SK-N-SH (cell line): ENCODE measurements around the gene NSUN2. TPM values are rescaled to one million over a fixed set of nuclear protein-coding genes. Genes with fewer than 3 reads are reported as not detected.

Experiments
- CTCF ChIA-PET: fragments of 300-600, 350-600 bp; formaldehyde crosslinking; extraction: SDS; loops from one replicate; lab custom pipeline; 2021; lab: Yijun Ruan, JAX
- POLR2A ChIA-PET: fragments of 350-600 bp; sonication (Branson Sonifier 250); formaldehyde crosslinking; extraction: SDS; loops from one replicate; lab custom pipeline; 2020; ENCODE audit warnings: antibody characterized with exemption, inconsistent platforms; lab: Yijun Ruan, JAX
- DNase-seq: peaks from one replicate; pipeline ENCODE4 v3.0.0; 2012
- H2AFZ ChIP-seq: fragments of 200-600 bp; sonication (generic); 2 replicates; pipeline ENCODE4 v1.8.1; 2016; ENCODE audit warnings: antibody characterized with exemption, mild to moderate bottlenecking, low read depth
- H3F3A ChIP-seq: fragments of 200-600 bp; sonication (generic); replicated peaks from 2 replicates; pipeline ENCODE3; 2016; ENCODE audit warnings: antibody characterized with exemption, mild to moderate bottlenecking; ENCODE audit not compliant: insufficient read depth
- H3K27ac ChIP-seq, 2 experiments: fragments of 200-500 bp in 1 of 2; fragments of 200-600 bp in 1 of 2; sonication (Bioruptor generic) in 1 of 2; sonication (generic), shearing (Covaris generic) in 1 of 2; 2 replicates each; pipeline versions ENCODE4 v1.5.1 to v1.6.1; 2014 to 2016; ENCODE audit warnings: low read depth in 2 of 2, inconsistent platforms in 1 of 2, low read length in 1 of 2, mild to moderate bottlenecking in 1 of 2, mixed read lengths in 1 of 2
- H3K27me3 ChIP-seq: fragments of 200-600 bp; sonication (generic), shearing (Covaris generic); 2 replicates; pipeline ENCODE4 v1.6.1; 2016; ENCODE audit warnings: mixed run types; ENCODE audit not compliant: insufficient read depth
- H3K36me3 ChIP-seq, 2 experiments: fragments of 200-500 bp in 1 of 2; fragments of 200-600 bp in 1 of 2; sonication (Bioruptor generic) in 1 of 2; sonication (generic) in 1 of 2; replicated peaks in 1 of 2; 2 replicates each; pipeline versions ENCODE3 to v1.5.1; 2014 to 2016; ENCODE audit warnings: low read length in 1 of 2, mild to moderate bottlenecking in 1 of 2; ENCODE audit not compliant: insufficient read depth in 2 of 2, control insufficient read depth in 1 of 2
- H3K4me1 ChIP-seq, 2 experiments: fragments of 200-500 bp in 1 of 2; fragments of 200-600 bp in 1 of 2; sonication (Bioruptor generic) in 1 of 2; sonication (generic), shearing (Covaris generic) in 1 of 2; 2 replicates each; pipeline versions ENCODE4 v1.5.1 to v1.6.1; 2014 to 2016; ENCODE audit warnings: low read depth in 1 of 2, low read length in 1 of 2, mixed run types in 1 of 2; ENCODE audit not compliant: insufficient read depth in 2 of 2, control insufficient read depth in 1 of 2
- H3K4me2 ChIP-seq: fragments of 200-600 bp; sonication (generic), shearing (Covaris generic); 2 replicates; pipeline ENCODE4 v1.6.1; 2017; ENCODE audit warnings: mixed run types
- H3K4me3 ChIP-seq, 2 experiments: fragments of 200-500 bp in 1 of 2; fragments of 200-600 bp in 1 of 2; sonication (Bioruptor generic) in 1 of 2; sonication (generic), shearing (Covaris generic) in 1 of 2; 2 replicates each; pipeline versions ENCODE4 v1.5.1 to v1.8.1; 2014 to 2016; ENCODE audit warnings: low read depth in 2 of 2, inconsistent platforms in 1 of 2, low read length in 1 of 2, mild to moderate bottlenecking in 1 of 2, mixed read lengths in 1 of 2, moderate library complexity in 1 of 2
- H3K79me2 ChIP-seq: fragments of 200-600 bp; sonication (generic); 2 replicates; pipeline ENCODE4 v1.8.1; 2017; ENCODE audit warnings: mild to moderate bottlenecking; ENCODE audit not compliant: insufficient read depth
- H3K9ac ChIP-seq: fragments of 200-600 bp; sonication (generic); 2 replicates; pipeline ENCODE4 v1.6.1; 2017; ENCODE audit warnings: mixed run types
- H3K9me2 ChIP-seq: fragments of 200-600 bp; sonication (generic); 2 replicates; pipeline ENCODE4 v1.6.1; 2017; ENCODE audit warnings: mixed run types
- H3K9me3 ChIP-seq: fragments of 200-600 bp; sonication (generic); 2 replicates; pipeline ENCODE4 v1.6.1; 2017; ENCODE audit warnings: mixed run types, mild to moderate bottlenecking, moderate library complexity
- H4K20me1 ChIP-seq: fragments of 200-600 bp; sonication (generic); 2 replicates; pipeline ENCODE4 v1.6.1; 2017; ENCODE audit warnings: mild to moderate bottlenecking, mixed run types; ENCODE audit not compliant: insufficient read depth
- EZH2phosphoT487 ChIP-seq: fragments of 200-600 bp; sonication (generic); IDR thresholded peaks from 2 replicates; pipeline ENCODE4 v1.6.1; 2017; ENCODE audit warnings: low read depth, mixed run types, mild to moderate bottlenecking, antibody characterized with exemption, moderate library complexity, borderline replicate concordance
- FOXJ3 ChIP-seq: sonication (generic); formaldehyde crosslinking; IDR thresholded peaks from 2 replicates; pipeline ENCODE4 v1.5.1; 2020; ENCODE audit warnings: mild to moderate bottlenecking, missing genetic modification reagents
- GATA2 ChIP-seq: sonication (generic); formaldehyde crosslinking; IDR thresholded peaks from 2 replicates; pipeline ENCODE4 v1.5.0; 2020; ENCODE audit warnings: mild to moderate bottlenecking, missing genetic modification reagents
- MEF2A ChIP-seq: IDR thresholded peaks from 2 replicates; pipeline ENCODE4 v1.4.0; 2012; ENCODE audit warnings: low read depth, borderline replicate concordance
- MXI1 ChIP-seq: IDR thresholded peaks from 2 replicates; pipeline ENCODE4 v1.6.1; 2012; ENCODE audit warnings: mild to moderate bottlenecking, low read depth, low read length, improper control_type of control experiment
- PBX3 ChIP-seq: IDR thresholded peaks from 2 replicates; pipeline ENCODE4; 2012
- POLR2AphosphoS5 ChIP-seq: IDR thresholded peaks from 2 replicates; pipeline ENCODE4 v1.6.1; 2012; ENCODE audit warnings: low read depth, low read length
- RXRA ChIP-seq: IDR thresholded peaks from 2 replicates; pipeline ENCODE4 v1.4.0; 2012; ENCODE audit warnings: low read depth, mild to moderate bottlenecking, borderline replicate concordance
- SIN3A ChIP-seq: IDR thresholded peaks from 2 replicates; pipeline ENCODE4 v1.6.1; 2012; ENCODE audit warnings: low read depth, mild to moderate bottlenecking, low read length, moderate library complexity, borderline replicate concordance
- TAF1 ChIP-seq: IDR thresholded peaks from 2 replicates; pipeline ENCODE4 v1.6.1; 2012; ENCODE audit warnings: low read depth, mild to moderate bottlenecking, low read length, moderate library complexity, borderline replicate concordance
- TEAD4 ChIP-seq: IDR thresholded peaks from 2 replicates; pipeline ENCODE4 v1.4.0; 2012; ENCODE audit warnings: mild to moderate bottlenecking, borderline replicate concordance; ENCODE audit not compliant: insufficient read depth
- USF1 ChIP-seq: IDR thresholded peaks from 2 replicates; pipeline ENCODE4 v1.4.0; 2012; ENCODE audit warnings: low read depth, borderline replicate concordance
- ZBTB33 ChIP-seq: IDR thresholded peaks from 2 replicates; pipeline ENCODE4 v1.4.0; 2012; ENCODE audit warnings: low read depth, borderline replicate concordance
- WGBS: methylation state at CpG from one replicate; pipeline ENCODE4 v1.1.6; 2017; ENCODE audit warnings: low lambda C conversion rate; 5-methylcytosine and 5-hydroxymethylcytosine counted together
- polyA plus RNA-seq, 3 experiments: library from polyadenylated mRNA; depleted of rRNA; stranded (reverse); fragments of >200 nt; gene quantifications; 2 replicates each; pipeline ENCODE4 v1.2.3, GENCODE V29; 2012

NSUN2 gene
- polyA plus RNA-seq, 1 of the 3 experiments (the other 2 are of a cell fraction) = 78.9 TPM

- H3K36me3 ChIP-seq = peaks cover 70 to 89% of the 10 kb centered on the region in 2 experiments
- no peak overlapping the region for H3K27ac ChIP-seq
- no peaks in the 10 kb centered on the region for H3F3A ChIP-seq
- DNase-seq = no peak
- no peaks in the 10 kb centered on the region for H3K27me3 ChIP-seq
- H3K4me3 ChIP-seq = no peak overlapping the region
- peaks cover 63% of the 10 kb centered on the region for H4K20me1 ChIP-seq
- H3K4me1 ChIP-seq = no peaks in the 10 kb centered on the region
- peaks cover 73% of the 10 kb centered on the region for H3K79me2 ChIP-seq
- no peak overlapping the region for H2AFZ ChIP-seq
- no peaks in the 10 kb centered on the region for H3K9me2 ChIP-seq
- WGBS = 92% methylated on average over 20 of the region's 20 CpGs
- no peak overlapping the region for H3K4me2 ChIP-seq
- no peak for TF ChIP-seq FOXJ3 (CRISPR knock-in tag)
- no peak for TF ChIP-seq TEAD4
- TF ChIP-seq MXI1 = no peak
- no peak for TF ChIP-seq TAF1
- no peak for TF ChIP-seq PBX3
- TF ChIP-seq EZH2phosphoT487 = no peak
- no peak for TF ChIP-seq MEF2A
- no peak for TF ChIP-seq SIN3A
- no peak for TF ChIP-seq ZBTB33
- TF ChIP-seq POLR2AphosphoS5 = no peak
- ChIA-PET CTCF (interaction anchor here (0.6 to 1.2 kb wide), 2 partner anchors 37 to 1142 kb away, joined by 3 to 4 read pairs; no protein-coding TSS in a partner anchor), POLR2A (no interaction called here)
- H3K9me3 ChIP-seq = no peaks in the 10 kb centered on the region
- no peak overlapping the region for H3K9ac ChIP-seq
Observed at GRCh38 chr5:6611334-6612256, 21.2 kb downstream of the NSUN2 start.

GRCh38 chr5:6608016-6608415 is 24.8 kb downstream of the NSUN2 start:
- Histone ChIP-seq H3K27me3 (no peaks in the 10 kb centered on the region), H3K4me2 (no peak overlapping the region), H3K4me1 (no peaks in the 10 kb centered on the region), H3K4me3 (no peak overlapping the region), H3K27ac (no peak overlapping the region), H3K9me3 (no peaks in the 10 kb centered on the region), H2AFZ (no peak overlapping the region), H3K36me3 (peaks cover 82 to 89% of the 10 kb centered on the region in 2 experiments), H3K79me2 (peaks cover 39% of the 10 kb centered on the region; the same call in 1 of the 2 replicates), H3K9ac (no peak overlapping the region), H3F3A (peaks cover 6% of the 10 kb centered on the region), H3K9me2 (no peaks in the 10 kb centered on the region), H4K20me1 (peaks cover 30% of the 10 kb centered on the region)
- TF ChIP-seq GATA2 = no peak
- TF ChIP-seq ZBTB33 = no peak
- no peak for TF ChIP-seq PBX3
- no peak for TF ChIP-seq TAF1
- TF ChIP-seq USF1 = no peak
- TF ChIP-seq RXRA = no peak
- ChIA-PET CTCF (no interaction called here), POLR2A (no interaction called here)
- WGBS = 95% methylated on average over 3 of the region's 3 CpGs
- no peak for DNase-seq
